NOMO-1 (cell line): ENCODE data around the gene MAPT.

ENCODE experiments used
- DNase-seq, 2 experiments: peaks; one replicate each; lab custom pipeline; 2025; ENCODE audit not compliant: unreplicated experiment in 2 of 2; lab: John Stamatoyannopoulos, UW

Gene MAPT

GRCh38 chr17:45894022-45894784, at the start of gene MAPT:
Gene MAPT, plus strand, starts transcription at chr17:45894554. Its CDS starts 67,784 bp downstream, at chr17:45962338.
- peak; percentile 75 to 84 for DNase-seq

- no peak for DNase-seq
These were observed 49.5 kb upstream of the MAPT start, which contains the start of gene SPPL2C for GRCh38 chr17:45844695-45845375. Gene SPPL2C, plus strand, starts transcription at chr17:45844881. Its CDS starts 26 bp downstream, at chr17:45844907.

GRCh38 chr17:45845376-45846185, 48.8 kb upstream of the MAPT start:
- DNase-seq, result no peak

- no peak for DNase-seq
These were observed 48.1 kb upstream of the MAPT start for GRCh38 chr17:45846223-45846622.

- no peak for DNase-seq
These were observed 47.7 kb upstream of the MAPT start for GRCh38 chr17:45846646-45847045.

- no peak for DNase-seq
These were observed 47.3 kb upstream of the MAPT start for GRCh38 chr17:45847101-45847500.

- no peak for DNase-seq
These were observed 46.6 kb upstream of the MAPT start for GRCh38 chr17:45847747-45848146.

- DNase-seq, result no peak
These were observed 45.9 kb upstream of the MAPT start for GRCh38 chr17:45848405-45848804.

GRCh38 chr17:45848868-45849535, 45.4 kb upstream of the MAPT start:
- DNase-seq, result no peak

GRCh38 chr17:45849536-45849990, 44.8 kb upstream of the MAPT start:
- no peak for DNase-seq

- no peak for DNase-seq
These were observed 44.3 kb upstream of the MAPT start for GRCh38 chr17:45850011-45850410.

GRCh38 chr17:45850468-45850867, 43.9 kb upstream of the MAPT start:
- DNase-seq, result no peak

GRCh38 chr17:45851022-45851421, 43.3 kb upstream of the MAPT start:
- no peak for DNase-seq

- no peak for DNase-seq
These were observed 42.9 kb upstream of the MAPT start for GRCh38 chr17:45851464-45851863.

- no peak for DNase-seq
These were observed 42.5 kb upstream of the MAPT start for GRCh38 chr17:45851873-45852272.

- DNase-seq, result peak; percentile 16 to 27
These were observed 41.6 kb upstream of the MAPT start for GRCh38 chr17:45852535-45853297.

- DNase-seq, result no peak
These were observed 40.1 kb upstream of the MAPT start for GRCh38 chr17:45854209-45854608.

- no peak for DNase-seq
These were observed 38.5 kb upstream of the MAPT start for GRCh38 chr17:45855691-45856336.

GRCh38 chr17:45857977-45858708, 36.2 kb upstream of the MAPT start:
- DNase-seq, result no peak
